Aorta (tissue), 5 donors: ENCODE measurements around the gene GPR55. TPM values are rescaled to one million over a fixed set of nuclear protein-coding genes. Genes with fewer than 3 reads are reported as not detected.

ENCODE experiments used
- ATAC-seq: fragments of 200-7000 bp; cut with Tn5 transposase; one replicate; pipeline ENCODE4 v1.9.1; 2022; ENCODE audit warnings: moderate library complexity; ENCODE audit not compliant: low FRiP score
- DNase-seq, 2 donors: peaks; one replicate each; pipeline ENCODE4 v3.0.0-alpha.2; 2020
- H3K27ac ChIP-seq, 2 donors: one replicate each; pipeline ENCODE4 v1.5.1; 2013; ENCODE audit warnings: low read length in 2 of 2, mild to moderate bottlenecking in 2 of 2, moderate library complexity in 2 of 2, control low read depth in 1 of 2, inconsistent platforms in 1 of 2, low read depth in 1 of 2
- H3K27me3 ChIP-seq, 2 donors: one replicate each; pipeline ENCODE4 v1.6.1; 2013; ENCODE audit warnings: control low read depth in 1 of 2, low read length in 1 of 2, mild to moderate bottlenecking in 1 of 2, moderate library complexity in 1 of 2; ENCODE audit not compliant: insufficient read depth in 2 of 2, control insufficient read depth in 1 of 2
- H3K36me3 ChIP-seq, 2 donors: one replicate each; pipeline ENCODE4 v1.6.1; 2013; ENCODE audit warnings: control low read depth in 1 of 2, low read length in 1 of 2, mild to moderate bottlenecking in 1 of 2; ENCODE audit not compliant: insufficient read depth in 2 of 2, control insufficient read depth in 1 of 2
- H3K4me1 ChIP-seq, 2 donors: one replicate each; pipeline ENCODE4 v1.6.1; 2013; ENCODE audit warnings: low read length in 2 of 2, control low read depth in 1 of 2, mild to moderate bottlenecking in 1 of 2, moderate library complexity in 1 of 2; ENCODE audit not compliant: insufficient read depth in 2 of 2, control insufficient read depth in 1 of 2
- H3K4me3 ChIP-seq, 2 donors: one replicate each; pipeline ENCODE4 v1.5.1; 2013; ENCODE audit warnings: low read length in 2 of 2, control low read depth in 1 of 2, mild to moderate bottlenecking in 1 of 2
- H3K9me3 ChIP-seq: one replicate; pipeline ENCODE4 v1.6.1; 2013; ENCODE audit warnings: mild to moderate bottlenecking, low read length; ENCODE audit not compliant: control insufficient read depth
- WGBS, 2 donors: extraction: QIAGEN DNeasy Blood & Tissue Kit; methylation state at CpG; one replicate each; pipeline ENCODE4 v1.1.7; 2013; 5-methylcytosine and 5-hydroxymethylcytosine counted together
- intact Hi-C, 2 donors: fragments of 100-400 bp; cut with DNase I; formaldehyde crosslinking; loops; one replicate each; pipeline versions ENCODE4 v1.14.2 to v1.15.0; 2022
- polyA plus RNA-seq, 2 donors: library from polyadenylated mRNA; stranded (reverse); fragments of 200-250 nt; gene quantifications; one replicate each; pipeline ENCODE4 v1.2.3, GENCODE V29; 2013
- total RNA-seq, 2 donors: library from RNA; stranded (reverse); fragmentation: NEBNext Ultra II Directional; extraction: Animal tissue kit (Norgen Biotek cat#: 25700); gene quantifications; one replicate each; pipeline ENCODE4 v1.2.1, GENCODE V29; 2021
- donor health status: healthy with polysubstance abuse.
- donor health status: Bipolar disorder and iron deficiency.
- donor health status: DM: no; HTN: no; CAD: no.
- donor health status: DM: no; HTN: no; CAD: no.
- donor health status: DM: yes; HTN: yes; CAD: no.

Gene GPR55
- total and polyA plus RNA-seq, 4 donors, result 0.18 TPM; not detected in 3

GRCh38 chr2:230865766-230866755, 59.0 kb downstream of the GPR55 start:
- peak overlapping the region in 1 of 2 donors; percentile 36 for H3K27ac ChIP-seq
- intact Hi-C loops, result no loop called here
- H3K27me3 ChIP-seq, result no peaks in the 10 kb centered on the region
- DNase-seq (peak in 1 of 2 donors; percentile 77), ATAC-seq (peak; percentile 36)
- H3K36me3 ChIP-seq, result no peaks in the 10 kb centered on the region
- H3K9me3 ChIP-seq, result no peaks in the 10 kb centered on the region
- H3K4me3 ChIP-seq, result peak overlapping the region; percentile 7 to 78
- WGBS, 2 donors, result 4 to 5% methylated on average over 35 of the region's 35 CpGs
- peaks cover 0 to 2% of the 10 kb centered on the region in 2 donors for H3K4me1 ChIP-seq

GRCh38 chr2:230865307-230865765, 59.7 kb downstream of the GPR55 start:
- no peak overlapping the region for H3K27ac ChIP-seq
- intact Hi-C loops, result no loop called here
- DNase-seq (peak in 1 of 2 donors; percentile 70), ATAC-seq (no peak)
- H3K27me3 ChIP-seq, result no peaks in the 10 kb centered on the region
- WGBS, 2 donors, result 1% methylated on average over 23 to 24 of the region's 24 CpGs
- no peaks in the 10 kb centered on the region for H3K9me3 ChIP-seq
- H3K36me3 ChIP-seq, result no peaks in the 10 kb centered on the region
- peak overlapping the region; percentile 7 to 78 for H3K4me3 ChIP-seq
- H3K4me1 ChIP-seq, result no peaks in the 10 kb centered on the region

GRCh38 chr2:230864605-230865306, 60.3 kb downstream of the GPR55 start, which contains the start of gene ITM2C:
Gene ITM2C, plus strand, starts transcription at chr2:230864942. Its CDS starts 84 bp downstream, at chr2:230865026.
- no peaks in the 10 kb centered on the region for H3K36me3 ChIP-seq
- intact Hi-C loops, result no loop called here
- no peaks in the 10 kb centered on the region for H3K27me3 ChIP-seq
- no peaks in the 10 kb centered on the region for H3K9me3 ChIP-seq
- WGBS, 2 donors, result 1% methylated on average over 56 to 76 of the region's 76 CpGs
- no peak within 1 kb of the TSS for H3K27ac ChIP-seq
- ATAC-seq (peak; percentile 71), DNase-seq (peak; percentile 72 to 88)
- H3K4me1 ChIP-seq, result no peaks in the 10 kb centered on the region
- H3K4me3 ChIP-seq, result peak within 1 kb of the TSS; percentile 7 to 78

DNA sequence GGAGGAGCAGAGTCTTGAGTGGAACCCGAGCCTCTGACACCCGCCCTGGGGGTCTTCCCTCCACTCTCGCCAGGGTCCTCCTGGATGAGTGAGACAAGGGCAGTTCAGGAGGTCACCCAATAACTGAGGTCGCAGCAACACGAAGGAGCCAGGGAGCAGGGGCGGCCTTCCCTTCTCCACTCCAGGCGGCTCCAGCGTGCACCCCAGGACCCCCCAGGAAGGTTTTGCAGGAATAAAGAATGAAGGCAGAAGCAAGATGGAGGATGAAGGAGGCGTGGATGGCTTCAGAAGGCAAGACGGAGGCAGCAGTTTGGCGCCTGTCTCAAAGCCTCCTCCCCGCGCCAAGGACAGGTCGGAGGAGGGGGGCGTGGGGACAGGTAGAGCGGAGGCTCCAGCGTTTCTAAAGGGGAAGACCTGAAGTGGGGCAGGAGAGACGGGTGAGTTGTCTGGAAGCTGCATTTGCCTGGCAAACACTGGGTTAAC, 60.9 kb downstream of the GPR55 start:
- Histone ChIP-seq H3K4me1 (no peaks in the 10 kb centered on the region), H3K36me3 (no peaks in the 10 kb centered on the region), H3K9me3 (no peaks in the 10 kb centered on the region), H3K27ac (no peak overlapping the region), H3K4me3 (peak overlapping the region in 1 of 2 donors; percentile 78), H3K27me3 (no peaks in the 10 kb centered on the region)
- ATAC-seq (no peak), DNase-seq (no peak)
- 55 to 57% methylated on average over 18 of the region's 18 CpGs for WGBS, 2 donors
- intact Hi-C loops, result no loop called here

DNA sequence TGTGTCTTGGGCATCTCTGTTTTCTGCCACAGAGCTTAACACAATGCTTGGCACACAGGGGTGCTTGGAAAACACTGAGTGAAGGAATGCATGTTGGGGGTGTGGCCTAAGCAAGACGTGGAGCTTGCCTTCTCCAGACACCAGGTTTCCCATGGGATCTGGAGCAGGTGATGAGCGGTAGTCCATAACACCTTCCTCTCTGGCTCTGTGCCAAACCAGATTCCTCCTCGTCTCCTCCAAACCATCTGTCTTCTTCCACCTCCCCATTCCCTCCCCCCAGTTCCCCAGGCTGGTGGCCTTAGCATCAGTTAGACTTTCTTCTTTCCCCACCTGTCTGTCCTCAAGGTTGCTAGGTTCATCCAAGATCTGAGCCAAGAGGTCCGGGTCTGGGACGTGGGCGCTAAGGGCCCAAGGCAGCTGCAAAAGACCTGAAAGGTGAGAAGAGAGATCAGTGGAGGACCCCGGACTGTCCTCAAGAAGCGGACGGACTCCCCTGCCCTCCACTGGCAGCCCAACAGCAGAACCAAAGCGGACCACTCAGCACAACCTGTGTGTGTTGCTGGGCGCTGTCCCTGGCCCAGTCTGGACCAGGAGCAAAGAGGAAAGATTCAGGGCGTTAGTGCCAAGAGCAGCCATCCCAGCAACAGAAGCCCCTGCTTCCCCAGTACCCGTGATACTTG, 61.5 kb downstream of the GPR55 start:
- no peak overlapping the region for H3K4me3 ChIP-seq
- ATAC-seq (no peak), DNase-seq (peak in 1 of 2 donors; percentile 61)
- no peaks in the 10 kb centered on the region for H3K36me3 ChIP-seq
- intact Hi-C loops, result no loop called here
- no peak overlapping the region for H3K27ac ChIP-seq
- H3K9me3 ChIP-seq, result no peaks in the 10 kb centered on the region
- H3K27me3 ChIP-seq, result no peaks in the 10 kb centered on the region
- 82 to 85% methylated on average over 13 of the region's 13 CpGs for WGBS, 2 donors
- H3K4me1 ChIP-seq, result no peaks in the 10 kb centered on the region

GRCh38 chr2:230863031-230863430, 62.0 kb downstream of the GPR55 start:
- Histone ChIP-seq H3K9me3 (no peaks in the 10 kb centered on the region), H3K36me3 (no peaks in the 10 kb centered on the region), H3K4me3 (no peak overlapping the region), H3K27me3 (no peaks in the 10 kb centered on the region), H3K4me1 (no peaks in the 10 kb centered on the region), H3K27ac (no peak overlapping the region)
- intact Hi-C loops, result no loop called here
- DNase-seq (peak in 1 of 2 donors; percentile 59), ATAC-seq (no peak)
- 71 to 79% methylated on average over 8 of the region's 8 CpGs for WGBS, 2 donors

GRCh38 chr2:230862292-230862691, 62.8 kb downstream of the GPR55 start:
- intact Hi-C loops, result no loop called here
- Histone ChIP-seq H3K36me3 (no peaks in the 10 kb centered on the region), H3K9me3 (no peaks in the 10 kb centered on the region), H3K27ac (no peak overlapping the region), H3K4me3 (no peak overlapping the region), H3K27me3 (no peaks in the 10 kb centered on the region), H3K4me1 (no peaks in the 10 kb centered on the region)
- 86 to 90% methylated on average over 5 of the region's 5 CpGs for WGBS, 2 donors
- ATAC-seq (no peak), DNase-seq (no peak)

- 43 to 48% methylated on average over 13 of the region's 13 CpGs for WGBS, 2 donors
- no peak overlapping the region for H3K4me3 ChIP-seq
- no peak overlapping the region for H3K27ac ChIP-seq
- intact Hi-C loops, result no loop called here
- no peak for ATAC-seq
- H3K4me1 ChIP-seq, result no peaks in the 10 kb centered on the region
- DNase-seq, result no peak
- no peaks in the 10 kb centered on the region for H3K9me3 ChIP-seq
- no peaks in the 10 kb centered on the region for H3K36me3 ChIP-seq
- H3K27me3 ChIP-seq, result no peaks in the 10 kb centered on the region
Measured at GRCh38 chr2:230861552-230862255, 63.3 kb downstream of the GPR55 start.
